Adrenal gland (tissue), 5 donors: ENCODE data around the gene LUC7L.

Experiments
- POLR2A ChIP-seq, 2 donors: fragments of 450-650 bp; IDR thresholded peaks; one replicate each; pipeline ENCODE4 v1.6.1; 2017; ENCODE audit warnings: antibody characterized with exemption in 2 of 2, mild to moderate bottlenecking in 2 of 2, moderate library complexity in 1 of 2
- TF ChIP-seq, protein P1 (sequence below), 6 experiments: fragments of 450-650 bp in 4 of 6; fragments of 200-600 bp in 2 of 6; sonication (generic) in 1 of 6; IDR thresholded peaks; 1 replicate in 5 of 6; 2 replicates in 1 of 6; pipeline versions ENCODE4 v1.5.1 to v1.8.0; 2016 to 2021; ENCODE audit warnings: antibody characterized with exemption in 6 of 6, mild to moderate bottlenecking in 2 of 6, moderate library complexity in 1 of 6
- donor health status: DM: no; HTN: no; CAD: no.

- no peak for TF ChIP-seq POLR2A (IDR thresholded peaks at IDR 0.05)
- TF ChIP-seq, protein P1, sequence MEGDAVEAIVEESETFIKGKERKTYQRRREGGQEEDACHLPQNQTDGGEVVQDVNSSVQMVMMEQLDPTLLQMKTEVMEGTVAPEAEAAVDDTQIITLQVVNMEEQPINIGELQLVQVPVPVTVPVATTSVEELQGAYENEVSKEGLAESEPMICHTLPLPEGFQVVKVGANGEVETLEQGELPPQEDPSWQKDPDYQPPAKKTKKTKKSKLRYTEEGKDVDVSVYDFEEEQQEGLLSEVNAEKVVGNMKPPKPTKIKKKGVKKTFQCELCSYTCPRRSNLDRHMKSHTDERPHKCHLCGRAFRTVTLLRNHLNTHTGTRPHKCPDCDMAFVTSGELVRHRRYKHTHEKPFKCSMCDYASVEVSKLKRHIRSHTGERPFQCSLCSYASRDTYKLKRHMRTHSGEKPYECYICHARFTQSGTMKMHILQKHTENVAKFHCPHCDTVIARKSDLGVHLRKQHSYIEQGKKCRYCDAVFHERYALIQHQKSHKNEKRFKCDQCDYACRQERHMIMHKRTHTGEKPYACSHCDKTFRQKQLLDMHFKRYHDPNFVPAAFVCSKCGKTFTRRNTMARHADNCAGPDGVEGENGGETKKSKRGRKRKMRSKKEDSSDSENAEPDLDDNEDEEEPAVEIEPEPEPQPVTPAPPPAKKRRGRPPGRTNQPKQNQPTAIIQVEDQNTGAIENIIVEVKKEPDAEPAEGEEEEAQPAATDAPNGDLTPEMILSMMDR (IDR thresholded peaks at IDR 0.05): no peak
Observed at GRCh38 chr16:239948-240277, 10.7 kb upstream of the LUC7L start.
